Activated T-helper 17 cell treated with anti-CD3 and anti-CD28 coated beads, Interleukin-2, amount 50 U/mL, for 72 hours (primary cell): Measurements from ENCODE around the gene C1orf50. TPM values are rescaled to one million over a fixed set of nuclear protein-coding genes. Genes with fewer than 3 reads are reported as not detected.

Experiments
- ATAC-seq: fragments of 150-1000 bp; cut with Tn5 transposase; replicated peaks from 2 replicates; pipeline ENCODE4 v1.10.0; 2021; ENCODE audit warnings: mild to moderate bottlenecking, moderate library complexity
- H3K27ac Mint-ChIP-seq: one replicate; pipeline ENCODE4 v1.8.0; 2022; ENCODE audit warnings: mixed read lengths
- H3K27me3 Mint-ChIP-seq: one replicate; pipeline ENCODE4 v1.8.0; 2022; ENCODE audit warnings: mixed read lengths
- H3K36me3 Mint-ChIP-seq: one replicate; pipeline ENCODE4 v1.8.0; 2022; ENCODE audit warnings: low read depth, mild to moderate bottlenecking, mixed read lengths
- H3K4me1 Mint-ChIP-seq: one replicate; pipeline ENCODE4 v1.8.0; 2022; ENCODE audit warnings: mixed read lengths
- H3K4me3 Mint-ChIP-seq: one replicate; pipeline ENCODE4 v1.8.0; 2022; ENCODE audit warnings: mild to moderate bottlenecking, mixed read lengths
- H3K9me3 Mint-ChIP-seq: one replicate; pipeline ENCODE4 v1.8.0; 2022; ENCODE audit warnings: mixed read lengths
- total RNA-seq, 2 donors: library from RNA; stranded (reverse); gene quantifications; one replicate each; pipeline ENCODE4 v1.2.3, GENCODE V29; 2022

The C1orf50 gene
- total RNA-seq, 2 donors from 2014 or later, result 6.5 to 10.7 TPM

- H3K4me3 Mint-ChIP-seq, result no peak overlapping the region
- ATAC-seq, result no peak
- H3K27me3 Mint-ChIP-seq, result no peaks in the 10 kb centered on the region
- H3K9me3 Mint-ChIP-seq, result no peaks in the 10 kb centered on the region
- H3K27ac Mint-ChIP-seq, result peak overlapping the region; percentile 56
- H3K4me1 Mint-ChIP-seq, result peaks cover 22% of the 10 kb centered on the region
- H3K36me3 Mint-ChIP-seq, result peaks cover 8% of the 10 kb centered on the region
Observed at GRCh38 chr1:42820813-42821212, 53.8 kb downstream of the C1orf50 start.

GRCh38 chr1:42821690-42822089, 54.6 kb downstream of the C1orf50 start:
- no peak for ATAC-seq
- H3K4me3 Mint-ChIP-seq, result no peak overlapping the region
- no peak overlapping the region for H3K27ac Mint-ChIP-seq
- H3K27me3 Mint-ChIP-seq, result no peaks in the 10 kb centered on the region
- H3K9me3 Mint-ChIP-seq, result no peaks in the 10 kb centered on the region
- H3K4me1 Mint-ChIP-seq, result peaks cover 14% of the 10 kb centered on the region
- H3K36me3 Mint-ChIP-seq, result no peaks in the 10 kb centered on the region

GRCh38 chr1:42822800-42823392, 55.8 kb downstream of the C1orf50 start:
- H3K27me3 Mint-ChIP-seq, result no peaks in the 10 kb centered on the region
- no peak overlapping the region for H3K4me3 Mint-ChIP-seq
- peak overlapping the region; percentile 76 for H3K27ac Mint-ChIP-seq
- no peaks in the 10 kb centered on the region for H3K36me3 Mint-ChIP-seq
- no peaks in the 10 kb centered on the region for H3K9me3 Mint-ChIP-seq
- ATAC-seq, result no peak
- H3K4me1 Mint-ChIP-seq, result peaks cover 8% of the 10 kb centered on the region

GRCh38 chr1:42824481-42825035, 57.5 kb downstream of the C1orf50 start:
- Mint-ChIP-seq H3K27ac (no peak overlapping the region), H3K4me3 (no peak overlapping the region), H3K4me1 (no peaks in the 10 kb centered on the region), H3K36me3 (no peaks in the 10 kb centered on the region), H3K27me3 (no peaks in the 10 kb centered on the region), H3K9me3 (no peaks in the 10 kb centered on the region)
- no peak for ATAC-seq

GRCh38 chr1:42825036-42825851, 58.2 kb downstream of the C1orf50 start:
- no peak for ATAC-seq
- Mint-ChIP-seq H3K4me3 (no peak overlapping the region), H3K4me1 (no peaks in the 10 kb centered on the region), H3K27me3 (no peaks in the 10 kb centered on the region), H3K36me3 (no peaks in the 10 kb centered on the region), H3K9me3 (no peaks in the 10 kb centered on the region), H3K27ac (no peak overlapping the region)

Other genes with a start within 250 kb of the C1orf50 start
- 100 to 1,000 TPM in 1 of 2 donors, 10 to 100 TPM in 1; 58.3 to 101 TPM for gene PPIH, start 108.8 kb upstream of the C1orf50 start, total RNA-seq
- gene YBX1, start 84.8 kb upstream of the C1orf50 start, total RNA-seq, result 100 to 1,000 TPM; 501 to 981 TPM
- not detected for gene CLDN19, start 27.0 kb upstream of the C1orf50 start, total RNA-seq
- gene P3H1, start 221 bp upstream of the C1orf50 start, total RNA-seq, result 10 to 100 TPM; 24.5 to 33.4 TPM
- gene TMEM269, start 17.7 kb downstream of the C1orf50 start, total RNA-seq, result 1 to 10 TPM in 1 of 2 donors, under 1 TPM in 1; 0.15 to 2.8 TPM
- 1 to 10 TPM; 3.7 to 4.8 TPM for gene ERMAP, start 49.9 kb downstream of the C1orf50 start, total RNA-seq
- gene SVBP, start 50.1 kb downstream of the C1orf50 start, total RNA-seq, result 10 to 100 TPM; 21.8 to 22.2 TPM
- 1 to 10 TPM; 7.3 to 9.0 TPM for gene ZNF691, start 79.4 kb downstream of the C1orf50 start, total RNA-seq
- 100 to 1,000 TPM; 217 to 280 TPM for gene SLC2A1, start 191.6 kb downstream of the C1orf50 start, total RNA-seq